NB4 (cell line): ENCODE results near the gene NT5C3B.

Source experiments
- MYC ChIP-seq: IDR thresholded peaks from 2 replicates; pipeline ENCODE4 v1.6.1; 2011; ENCODE audit warnings: low read depth, low read length
- POLR2A ChIP-seq: IDR thresholded peaks from 2 replicates; pipeline ENCODE4 v1.6.1; 2011; ENCODE audit warnings: mild to moderate bottlenecking; ENCODE audit not compliant: insufficient read length; ENCODE audit errors: extremely low read depth
- TF ChIP-seq, protein P1 (sequence below): IDR thresholded peaks from one replicate; pipeline ENCODE4 v1.5.1; 2012; ENCODE audit warnings: low read depth, low read length
- TF ChIP-seq, protein P2 (sequence below): IDR thresholded peaks from 2 replicates; pipeline ENCODE4 v1.6.1; 2011; ENCODE audit warnings: low read depth, low read length

DNA sequence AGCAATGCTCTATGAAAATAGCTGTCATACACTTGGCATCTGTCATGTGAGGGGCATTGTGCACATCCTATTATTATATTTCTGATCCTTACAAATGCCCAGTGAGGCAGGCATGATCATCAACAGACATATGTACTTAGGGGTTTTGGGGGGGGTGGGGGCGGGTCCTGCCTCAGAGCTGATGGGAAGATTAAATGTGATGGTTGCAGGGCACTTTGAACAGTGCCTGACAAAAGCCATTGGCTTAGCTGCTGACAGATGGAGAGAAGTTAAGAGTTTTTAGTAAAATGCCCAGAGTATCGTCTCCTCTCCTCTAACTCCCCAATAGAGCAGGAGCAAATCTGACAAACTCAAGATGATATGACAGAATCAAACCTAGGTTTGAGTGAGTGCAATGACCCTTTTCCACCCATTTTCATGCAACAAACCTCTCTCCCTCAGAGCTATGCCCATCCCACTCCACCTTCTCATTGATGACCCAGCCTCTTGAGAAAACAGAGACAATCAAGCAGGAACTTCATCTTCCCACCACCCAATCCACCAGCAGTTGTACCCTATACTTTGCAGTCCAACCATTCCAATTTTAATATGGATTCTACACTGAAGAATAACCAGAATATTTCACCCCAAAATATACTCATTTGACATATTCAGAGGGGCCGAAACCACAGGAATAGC is 24.4 kb upstream of the NT5C3B start:
- TF ChIP-seq, protein P1, sequence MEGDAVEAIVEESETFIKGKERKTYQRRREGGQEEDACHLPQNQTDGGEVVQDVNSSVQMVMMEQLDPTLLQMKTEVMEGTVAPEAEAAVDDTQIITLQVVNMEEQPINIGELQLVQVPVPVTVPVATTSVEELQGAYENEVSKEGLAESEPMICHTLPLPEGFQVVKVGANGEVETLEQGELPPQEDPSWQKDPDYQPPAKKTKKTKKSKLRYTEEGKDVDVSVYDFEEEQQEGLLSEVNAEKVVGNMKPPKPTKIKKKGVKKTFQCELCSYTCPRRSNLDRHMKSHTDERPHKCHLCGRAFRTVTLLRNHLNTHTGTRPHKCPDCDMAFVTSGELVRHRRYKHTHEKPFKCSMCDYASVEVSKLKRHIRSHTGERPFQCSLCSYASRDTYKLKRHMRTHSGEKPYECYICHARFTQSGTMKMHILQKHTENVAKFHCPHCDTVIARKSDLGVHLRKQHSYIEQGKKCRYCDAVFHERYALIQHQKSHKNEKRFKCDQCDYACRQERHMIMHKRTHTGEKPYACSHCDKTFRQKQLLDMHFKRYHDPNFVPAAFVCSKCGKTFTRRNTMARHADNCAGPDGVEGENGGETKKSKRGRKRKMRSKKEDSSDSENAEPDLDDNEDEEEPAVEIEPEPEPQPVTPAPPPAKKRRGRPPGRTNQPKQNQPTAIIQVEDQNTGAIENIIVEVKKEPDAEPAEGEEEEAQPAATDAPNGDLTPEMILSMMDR = no peak
- TF ChIP-seq POLR2A (no peak), MYC (no peak)
- TF ChIP-seq, protein P2, sequence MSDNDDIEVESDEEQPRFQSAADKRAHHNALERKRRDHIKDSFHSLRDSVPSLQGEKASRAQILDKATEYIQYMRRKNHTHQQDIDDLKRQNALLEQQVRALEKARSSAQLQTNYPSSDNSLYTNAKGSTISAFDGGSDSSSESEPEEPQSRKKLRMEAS = no peak
